Renal cortical epithelial cell (primary cell): ENCODE results near the gene VHLL. TPM values are rescaled to one million over a fixed set of nuclear protein-coding genes. Genes with fewer than 3 reads are reported as not detected.

ENCODE experiments used
- DNase-seq: peaks from one replicate; pipeline ENCODE4 v3.0.0-alpha.2; 2011; ENCODE audit warnings: low read depth
- total RNA-seq: library from RNA; depleted of rRNA; stranded (reverse); fragments of >200 nt; gene quantifications from 2 replicates; pipeline ENCODE4 v1.2.3, GENCODE V29; 2014

Gene VHLL
- total RNA-seq, 1 donor from 2014 or later = not detected

GRCh38 chr1:156257711-156258110 lies 41.4 kb downstream of the VHLL start:
- DNase-seq = no peak

- no peak for DNase-seq
These were observed 45.5 kb downstream of the VHLL start for GRCh38 chr1:156253634-156254033.

GRCh38 chr1:156251527-156251926 lies 47.6 kb downstream of the VHLL start:
- no peak for DNase-seq

- no peak for DNase-seq
These were observed 49.5 kb downstream of the VHLL start for GRCh38 chr1:156249593-156249992.

Other genes with a start within 250 kb of the VHLL start
- gene UBQLN4, start 245.5 kb downstream of the VHLL start, total RNA-seq = 16.0 and 25.2 TPM in 2 replicates
- 53.6 and 79.0 TPM in 2 replicates for gene LAMTOR2, start 244.5 kb downstream of the VHLL start, total RNA-seq
- 0.50 and 43.9 TPM in 2 replicates for gene RAB25, start 238.1 kb downstream of the VHLL start, total RNA-seq
- gene MEX3A, start 216.8 kb downstream of the VHLL start, total RNA-seq = 5.0 and 7.1 TPM in 2 replicates
- gene LMNA, start 184.6 kb downstream of the VHLL start, total RNA-seq = 420 and 617 TPM in 2 replicates
- gene SEMA4A, start 145.7 kb downstream of the VHLL start, total RNA-seq = 0.69 and 7.4 TPM in 2 replicates
- gene SLC25A44, start 105.2 kb downstream of the VHLL start, total RNA-seq = 5.9 and 17.4 TPM in 2 replicates
- gene PMF1, start 86.3 kb downstream of the VHLL start, total RNA-seq = 47.1 and 65.8 TPM in 2 replicates
- gene BGLAP, start 57.1 kb downstream of the VHLL start, total RNA-seq = 0.15 TPM in 1 of 2 replicates, not detected in the other
- gene PAQR6, start 51.3 kb downstream of the VHLL start, total RNA-seq = 0.80 TPM in 1 of 2 replicates, not detected in the other
- gene SMG5, start 16.5 kb downstream of the VHLL start, total RNA-seq = 58.5 and 92.8 TPM in 2 replicates
- 0.52 and 1.6 TPM in 2 replicates for gene TMEM79, start 15.0 kb downstream of the VHLL start, total RNA-seq
- 23.7 and 37.2 TPM in 2 replicates for gene GLMP, start 3.6 kb downstream of the VHLL start, total RNA-seq
- gene CCT3, start 39.0 kb upstream of the VHLL start, total RNA-seq = 499 and 846 TPM in 2 replicates
- not detected in 2 replicates for gene TSACC, start 39.2 kb upstream of the VHLL start, total RNA-seq
- 0.55 TPM in 1 of 2 replicates, not detected in the other for gene RHBG, start 69.9 kb upstream of the VHLL start, total RNA-seq
- 3.8 and 10.0 TPM in 2 replicates for gene MEF2D, start 201.5 kb upstream of the VHLL start, total RNA-seq